Mesendoderm (in vitro differentiated cells): ENCODE data around the gene DNAJC2.

Experiments used
- DNase-seq: peaks from one replicate; pipeline ENCODE4 v3.0.0; 2013
- H2AK5ac ChIP-seq: 2 replicates; pipeline ENCODE4 v1.6.1; 2013; ENCODE audit warnings: low read length, inconsistent platforms
- H2BK120ac ChIP-seq: 2 replicates; pipeline ENCODE4 v1.6.1; 2013; ENCODE audit warnings: low read depth, mild to moderate bottlenecking, low read length, moderate library complexity, mixed read lengths
- H2BK15ac ChIP-seq: replicated peaks from 2 replicates; pipeline ENCODE4 v1.6.1; 2013; ENCODE audit warnings: low read depth, mild to moderate bottlenecking, moderate library complexity
- H2BK5ac ChIP-seq: 2 replicates; pipeline ENCODE4 v1.6.1; 2013; ENCODE audit warnings: low read length, inconsistent platforms
- H3K18ac ChIP-seq: 2 replicates; pipeline ENCODE4 v1.6.1; 2013; ENCODE audit warnings: mild to moderate bottlenecking, low read length, mixed read lengths
- H3K23ac ChIP-seq: one replicate; pipeline ENCODE4 v1.6.1; 2013; ENCODE audit warnings: low read length
- H3K27ac ChIP-seq: 2 replicates; pipeline ENCODE4 v1.5.1; 2013; ENCODE audit warnings: low read depth, mild to moderate bottlenecking, inconsistent platforms, low read length, moderate library complexity
- H3K27me3 ChIP-seq: 2 replicates; pipeline ENCODE4 v1.6.1; 2013; ENCODE audit warnings: low read length, control low read depth, mild to moderate bottlenecking, inconsistent platforms; ENCODE audit not compliant: insufficient read depth, poor library complexity
- H3K36me3 ChIP-seq: 2 replicates; pipeline ENCODE4 v1.6.1; 2013; ENCODE audit warnings: low read length, inconsistent platforms; ENCODE audit not compliant: control insufficient read depth, insufficient read depth
- H3K4ac ChIP-seq: one replicate; pipeline ENCODE4 v1.6.1; 2013; ENCODE audit warnings: low read depth, mild to moderate bottlenecking, low read length, moderate library complexity
- H3K4me1 ChIP-seq: 2 replicates; pipeline ENCODE4 v1.6.1; 2013; ENCODE audit warnings: low read depth, low read length, inconsistent platforms; ENCODE audit not compliant: control insufficient read depth
- H3K4me2 ChIP-seq: 2 replicates; pipeline ENCODE4 v1.6.1; 2013; ENCODE audit warnings: low read length
- H3K4me3 ChIP-seq: 2 replicates; pipeline ENCODE4 v1.5.1; 2013; ENCODE audit warnings: mild to moderate bottlenecking, low read length
- H3K56ac ChIP-seq: one replicate; pipeline ENCODE4 v1.6.1; 2013; ENCODE audit warnings: low read length
- H3K79me1 ChIP-seq: 2 replicates; pipeline ENCODE4 v1.6.1; 2013; ENCODE audit warnings: low read length, inconsistent platforms
- H3K79me2 ChIP-seq: 2 replicates; pipeline ENCODE4 v1.6.1; 2013; ENCODE audit warnings: mild to moderate bottlenecking, low read length; ENCODE audit not compliant: control insufficient read depth, insufficient read depth
- H3K9ac ChIP-seq: 2 replicates; pipeline ENCODE4 v1.6.1; 2013; ENCODE audit warnings: low read length, inconsistent platforms
- H4K5ac ChIP-seq: one replicate; pipeline ENCODE4 v1.6.1; 2013; ENCODE audit warnings: low read length
- H4K8ac ChIP-seq: one replicate; pipeline ENCODE4 v1.6.1; 2013; ENCODE audit warnings: low read depth, mild to moderate bottlenecking, control low read depth, low read length, moderate library complexity
- WGBS: extraction: QIAGEN DNeasy Blood & Tissue Kit; methylation state at CpG from one replicate; pipeline ENCODE4 v1.1.7; 2013; ENCODE audit warnings: low lambda C conversion rate, missing lambda C conversion rate; ENCODE audit not compliant: insufficient coverage; ENCODE audit errors: extremely low coverage; 5-methylcytosine and 5-hydroxymethylcytosine counted together

DNAJC2 gene

GRCh38 chr7:103338864-103339263 is 5.7 kb downstream of the DNAJC2 start:
- H4K5ac ChIP-seq: no peak overlapping the region
- no peak overlapping the region for H3K4me3 ChIP-seq
- no peak overlapping the region for H3K4me2 ChIP-seq
- H4K8ac ChIP-seq: no peak overlapping the region
- H2BK5ac ChIP-seq: no peak overlapping the region
- no peak overlapping the region for H3K9ac ChIP-seq
- no peak overlapping the region for H3K4ac ChIP-seq
- no peaks in the 10 kb centered on the region for H3K4me1 ChIP-seq
- no peak overlapping the region for H2BK15ac ChIP-seq
- H3K27me3 ChIP-seq: no peaks in the 10 kb centered on the region
- WGBS: no CpG with 5 or more reads among the region's 2 CpGs
- H3K36me3 ChIP-seq: peaks cover 5% of the 10 kb centered on the region
- no peak overlapping the region for H2AK5ac ChIP-seq
- no peak overlapping the region for H2BK120ac ChIP-seq
- no peak overlapping the region for H3K23ac ChIP-seq
- no peak overlapping the region for H3K56ac ChIP-seq
- H3K79me1 ChIP-seq: peaks cover 6% of the 10 kb centered on the region
- peaks cover 27% of the 10 kb centered on the region for H3K79me2 ChIP-seq
- H3K27ac ChIP-seq: no peak overlapping the region
- DNase-seq: no peak
- no peak overlapping the region for H3K18ac ChIP-seq

GRCh38 chr7:103336761-103337160 is 7.8 kb downstream of the DNAJC2 start:
- DNase-seq: no peak
- no peak overlapping the region for H3K4ac ChIP-seq
- no peak overlapping the region for H3K18ac ChIP-seq
- no CpG with 5 or more reads among the region's 2 CpGs for WGBS
- no peak overlapping the region for H2AK5ac ChIP-seq
- H3K4me2 ChIP-seq: no peak overlapping the region
- no peaks in the 10 kb centered on the region for H3K27me3 ChIP-seq
- H3K23ac ChIP-seq: no peak overlapping the region
- H3K79me1 ChIP-seq: peaks cover 6% of the 10 kb centered on the region
- no peak overlapping the region for H2BK5ac ChIP-seq
- no peaks in the 10 kb centered on the region for H3K4me1 ChIP-seq
- peaks cover 17% of the 10 kb centered on the region for H3K79me2 ChIP-seq
- no peak overlapping the region for H4K5ac ChIP-seq
- no peak overlapping the region for H4K8ac ChIP-seq
- no peak overlapping the region for H3K4me3 ChIP-seq
- H3K27ac ChIP-seq: no peak overlapping the region
- no peak overlapping the region for H3K9ac ChIP-seq
- H3K36me3 ChIP-seq: peaks cover 5% of the 10 kb centered on the region
- no peak overlapping the region for H2BK15ac ChIP-seq
- H2BK120ac ChIP-seq: no peak overlapping the region
- H3K56ac ChIP-seq: no peak overlapping the region

GRCh38 chr7:103325744-103326143 is 18.8 kb downstream of the DNAJC2 start:
- Histone ChIP-seq H4K5ac (no peak overlapping the region), H3K23ac (no peak overlapping the region), H3K27me3 (no peaks in the 10 kb centered on the region), H2AK5ac (no peak overlapping the region), H3K18ac (no peak overlapping the region), H3K79me1 (peaks cover 3% of the 10 kb centered on the region), H3K36me3 (peaks cover 4% of the 10 kb centered on the region), H3K9ac (no peak overlapping the region), H4K8ac (no peak overlapping the region), H3K4me2 (no peak overlapping the region), H2BK15ac (no peak overlapping the region), H2BK120ac (no peak overlapping the region), H3K27ac (no peak overlapping the region), H3K4me3 (no peak overlapping the region), H3K4ac (no peak overlapping the region), H3K56ac (no peak overlapping the region), H3K4me1 (no peaks in the 10 kb centered on the region), H2BK5ac (no peak overlapping the region), H3K79me2 (no peaks in the 10 kb centered on the region)
- no CpG with 5 or more reads among the region's 8 CpGs for WGBS
- DNase-seq: no peak

- H4K5ac ChIP-seq: no peak overlapping the region
- no peak overlapping the region for H3K23ac ChIP-seq
- H3K27ac ChIP-seq: no peak overlapping the region
- no peaks in the 10 kb centered on the region for H3K79me1 ChIP-seq
- no peak overlapping the region for H3K56ac ChIP-seq
- no peak overlapping the region for H2BK5ac ChIP-seq
- no peak for DNase-seq
- no peak overlapping the region for H3K9ac ChIP-seq
- H3K4me2 ChIP-seq: no peak overlapping the region
- no peak overlapping the region for H3K18ac ChIP-seq
- no peaks in the 10 kb centered on the region for H3K4me1 ChIP-seq
- H3K4me3 ChIP-seq: no peak overlapping the region
- no peak overlapping the region for H3K4ac ChIP-seq
- no peak overlapping the region for H2AK5ac ChIP-seq
- no peaks in the 10 kb centered on the region for H3K27me3 ChIP-seq
- no peak overlapping the region for H2BK15ac ChIP-seq
- no peaks in the 10 kb centered on the region for H3K79me2 ChIP-seq
- no peak overlapping the region for H2BK120ac ChIP-seq
- peaks cover 3% of the 10 kb centered on the region for H3K36me3 ChIP-seq
- H4K8ac ChIP-seq: no peak overlapping the region
Observed at GRCh38 chr7:103317009-103317408, 27.6 kb downstream of the DNAJC2 start.

GRCh38 chr7:103316380-103316941 is 28.1 kb downstream of the DNAJC2 start:
- Histone ChIP-seq H3K4ac (no peak overlapping the region), H2BK5ac (no peak overlapping the region), H3K9ac (no peak overlapping the region), H4K8ac (no peak overlapping the region), H3K27ac (no peak overlapping the region), H3K4me1 (no peaks in the 10 kb centered on the region), H3K79me1 (no peaks in the 10 kb centered on the region), H2BK15ac (no peak overlapping the region), H3K23ac (no peak overlapping the region), H3K56ac (no peak overlapping the region), H2BK120ac (no peak overlapping the region), H3K4me3 (no peak overlapping the region), H3K27me3 (no peaks in the 10 kb centered on the region), H4K5ac (no peak overlapping the region), H3K36me3 (peaks cover 3% of the 10 kb centered on the region), H3K79me2 (no peaks in the 10 kb centered on the region), H2AK5ac (no peak overlapping the region), H3K4me2 (no peak overlapping the region), H3K18ac (no peak overlapping the region)
- DNase-seq: no peak
- WGBS: no CpG with 5 or more reads among the region's 2 CpGs

- no peaks in the 10 kb centered on the region for H3K79me2 ChIP-seq
- H3K79me1 ChIP-seq: no peaks in the 10 kb centered on the region
- no peak overlapping the region for H2BK15ac ChIP-seq
- H3K9ac ChIP-seq: no peak overlapping the region
- no CpG with 5 or more reads among the region's 2 CpGs for WGBS
- H3K4me2 ChIP-seq: no peak overlapping the region
- H3K36me3 ChIP-seq: peaks cover 3% of the 10 kb centered on the region
- no peak overlapping the region for H2BK5ac ChIP-seq
- H3K27ac ChIP-seq: no peak overlapping the region
- no peaks in the 10 kb centered on the region for H3K27me3 ChIP-seq
- no peak overlapping the region for H2AK5ac ChIP-seq
- H3K23ac ChIP-seq: no peak overlapping the region
- no peak overlapping the region for H4K5ac ChIP-seq
- no peak overlapping the region for H3K4ac ChIP-seq
- no peak overlapping the region for H3K4me3 ChIP-seq
- H3K4me1 ChIP-seq: no peaks in the 10 kb centered on the region
- H3K56ac ChIP-seq: no peak overlapping the region
- DNase-seq: no peak
- H4K8ac ChIP-seq: no peak overlapping the region
- no peak overlapping the region for H2BK120ac ChIP-seq
- H3K18ac ChIP-seq: no peak overlapping the region
Observed at GRCh38 chr7:103314852-103315251, 29.7 kb downstream of the DNAJC2 start.
